IMR-90 (cell line): ENCODE results near the gene SIAH1. TPM values are rescaled to one million over a fixed set of nuclear protein-coding genes. Genes with fewer than 3 reads are reported as not detected.
A peak's percentile ranks its signal among the peaks of the same experiment; 100 is the strongest.

Experiments used
- ATAC-seq: fragments of 200-7000 bp; cut with Tn5 transposase; 2 replicates; pipeline ENCODE4 v1.9.1; 2020; ENCODE audit warnings: low read depth, mild to moderate bottlenecking, moderate library complexity
- BruUV-seq: library from RNA; stranded (reverse); fragments of 400-500 nt; replicated peaks from 2 replicates; lab custom pipeline; 2021; lab: Mats Ljungman, UMichigan
- CTCF ChIA-PET: fragments of 300-600 bp; formaldehyde crosslinking; extraction: SDS; loops from one replicate; lab custom pipeline; 2021; ENCODE audit warnings: antibody characterized with exemption; lab: Yijun Ruan, JAX
- POLR2A ChIA-PET: fragments of 300-600 bp; sonication (Branson Sonifier 250); formaldehyde crosslinking; loops from one replicate; lab custom pipeline; 2022; ENCODE audit warnings: antibody characterized with exemption; ENCODE audit not compliant: unreplicated experiment; lab: Charles Lee
- DNase-seq: peaks from one replicate; pipeline ENCODE4 v3.0.0; 2013
- H2AFZ ChIP-seq: replicated peaks from 2 replicates; pipeline ENCODE3; 2013; ENCODE audit warnings: low read length, mild to moderate bottlenecking; ENCODE audit not compliant: poor library complexity
- H2AK5ac ChIP-seq: 2 replicates; pipeline ENCODE4 v1.6.1; 2013; ENCODE audit warnings: low read depth, low read length, inconsistent platforms
- H2AK9ac ChIP-seq: replicated peaks from 2 replicates; pipeline ENCODE3; 2013; ENCODE audit warnings: mild to moderate bottlenecking, low read depth, low read length, moderate library complexity; ENCODE audit not compliant: poor library complexity
- H2BK120ac ChIP-seq: 2 replicates; pipeline ENCODE4 v1.6.1; 2013; ENCODE audit warnings: low read depth, low read length, inconsistent platforms
- H2BK15ac ChIP-seq: 3 replicates; pipeline ENCODE4 v1.6.1; 2013; ENCODE audit warnings: low read depth, low read length, inconsistent platforms
- H2BK20ac ChIP-seq: 2 replicates; pipeline ENCODE4 v1.6.1; 2013; ENCODE audit warnings: low read depth, mild to moderate bottlenecking, inconsistent platforms, low read length, moderate library complexity
- H2BK5ac ChIP-seq: 2 replicates; pipeline ENCODE4 v1.6.1; 2013; ENCODE audit warnings: mild to moderate bottlenecking, low read depth, low read length, inconsistent platforms; ENCODE audit not compliant: poor library complexity, severe bottlenecking
- H3K14ac ChIP-seq: replicated peaks from 2 replicates; pipeline ENCODE4 v1.6.1; 2013; ENCODE audit warnings: low read depth, low read length, inconsistent platforms
- H3K18ac ChIP-seq: 2 replicates; pipeline ENCODE4 v1.6.1; 2013; ENCODE audit warnings: low read depth, low read length, control low read depth
- H3K23ac ChIP-seq: 2 replicates; pipeline ENCODE4 v1.6.1; 2013; ENCODE audit warnings: low read depth, low read length, inconsistent platforms
- H3K27ac ChIP-seq: 2 replicates; pipeline ENCODE4 v1.5.1; 2013; ENCODE audit warnings: mild to moderate bottlenecking, control low read depth, low read length; ENCODE audit not compliant: insufficient read depth
- H3K27me3 ChIP-seq: 2 replicates; pipeline ENCODE4 v1.6.1; 2013; ENCODE audit warnings: low read length; ENCODE audit not compliant: control insufficient read depth, insufficient read depth
- H3K36me3 ChIP-seq: 2 replicates; pipeline ENCODE4 v1.6.1; 2013; ENCODE audit warnings: low read length, mixed read lengths; ENCODE audit not compliant: control insufficient read depth, insufficient read depth
- H3K4ac ChIP-seq: 2 replicates; pipeline ENCODE4 v1.6.1; 2013; ENCODE audit warnings: low read depth, low read length, inconsistent platforms
- H3K4me1 ChIP-seq: 2 replicates; pipeline ENCODE4 v1.6.1; 2013; ENCODE audit warnings: low read length, mixed read lengths; ENCODE audit not compliant: control insufficient read depth, insufficient read depth
- H3K4me2 ChIP-seq: 2 replicates; pipeline ENCODE4 v1.6.1; 2013; ENCODE audit warnings: low read depth, mild to moderate bottlenecking, control low read depth, low read length, moderate library complexity
- H3K4me3 ChIP-seq: 2 replicates; pipeline ENCODE4 v1.5.1; 2013; ENCODE audit warnings: low read depth, mild to moderate bottlenecking, control low read depth, low read length, moderate library complexity; ENCODE audit not compliant: insufficient read depth
- H3K56ac ChIP-seq: 2 replicates; pipeline ENCODE4 v1.6.1; 2013; ENCODE audit warnings: low read length, inconsistent platforms; ENCODE audit not compliant: insufficient read depth; ENCODE audit errors: extremely low read depth
- H3K79me1 ChIP-seq, 2 experiments: 2 replicates each; pipeline ENCODE4 v1.6.1; 2013; ENCODE audit warnings: low read length in 2 of 2, inconsistent platforms in 1 of 2, low read depth in 1 of 2
- H3K9ac ChIP-seq: 2 replicates; pipeline ENCODE4 v1.6.1; 2013; ENCODE audit warnings: low read depth, low read length, control low read depth
- H3K9me1 ChIP-seq: 2 replicates; pipeline ENCODE4 v1.6.1; 2013; ENCODE audit warnings: low read length, inconsistent platforms; ENCODE audit not compliant: insufficient read depth
- H3K9me3 ChIP-seq: 2 replicates; pipeline ENCODE4 v1.6.1; 2013; ENCODE audit warnings: low read length; ENCODE audit not compliant: control insufficient read depth, insufficient read depth
- H4K20me1 ChIP-seq: 2 replicates; pipeline ENCODE4 v1.6.1; 2013; ENCODE audit warnings: low read length, inconsistent platforms; ENCODE audit not compliant: insufficient read depth
- H4K5ac ChIP-seq: 2 replicates; pipeline ENCODE4 v1.6.1; 2013; ENCODE audit warnings: mild to moderate bottlenecking, low read depth, low read length, control low read depth
- H4K8ac ChIP-seq, 2 experiments: 2 replicates each; pipeline ENCODE4 v1.6.1; 2013; ENCODE audit warnings: low read depth in 2 of 2, low read length in 2 of 2, control low read depth in 1 of 2, inconsistent platforms in 1 of 2
- H4K91ac ChIP-seq: 2 replicates; pipeline ENCODE4 v1.6.1; 2013; ENCODE audit warnings: low read depth, low read length, inconsistent platforms; ENCODE audit not compliant: insufficient read depth
- BHLHE40 ChIP-seq: fragments of 150-350 bp; IDR thresholded peaks from 2 replicates; pipeline ENCODE4 v1.6.1; 2016; ENCODE audit warnings: mild to moderate bottlenecking, low read depth, low read length
- CHD1 ChIP-seq: IDR thresholded peaks from 2 replicates; pipeline ENCODE4 v1.6.1; 2012; ENCODE audit warnings: low read depth, low read length, improper control_type of control experiment
- MAFK ChIP-seq: IDR thresholded peaks from 2 replicates; pipeline ENCODE4 v1.6.1; 2012; ENCODE audit warnings: low read depth, low read length, improper control_type of control experiment
- MXI1 ChIP-seq: IDR thresholded peaks from 2 replicates; pipeline ENCODE4 v1.6.1; 2012; ENCODE audit warnings: low read depth, mild to moderate bottlenecking, low read length, moderate library complexity, borderline replicate concordance
- POLR2A ChIP-seq: IDR thresholded peaks from 2 replicates; pipeline ENCODE4 v1.6.1; 2012; ENCODE audit warnings: mild to moderate bottlenecking, low read depth, low read length
- SMC3 ChIP-seq: fragments of 150-350 bp; IDR thresholded peaks from 2 replicates; pipeline ENCODE4 v1.6.1; 2016; ENCODE audit warnings: low read depth, mild to moderate bottlenecking, antibody characterized with exemption, low read length, moderate library complexity
- WGBS, 2 experiments: methylation state at CpG; one replicate each; pipeline versions ENCODE4 v1.1.5 to v1.1.7; 2013; ENCODE audit warnings: missing lambda C conversion rate in 2 of 2; ENCODE audit not compliant: insufficient read length in 1 of 2; ENCODE audit errors: extremely low coverage in 2 of 2; 5-methylcytosine and 5-hydroxymethylcytosine counted together
- dilution Hi-C: fragments of 300-500 bp; cut with HindIII; formaldehyde crosslinking; loops from one replicate; pipeline ENCODE4 v1.14.3; 2018; ENCODE audit warnings: low sequenced_read_pairs; ENCODE audit not compliant: unreplicated experiment
- in situ Hi-C: fragments of 300-500 bp; cut with MboI; formaldehyde crosslinking; loops from 3 replicates; pipeline ENCODE4 v1.14.3; 2019; ENCODE audit warnings: low sequenced_read_pairs, inconsistent platforms, mixed read lengths
- intact Hi-C: fragments of 100-400 bp; cut with micrococcal nuclease; formaldehyde crosslinking; loops from 2 replicates; pipeline ENCODE4 v1.10.0; 2022
- polyA plus RNA-seq, 3 experiments: library from polyadenylated mRNA; depleted of rRNA; stranded (reverse); fragments of >200 nt; gene quantifications; 2 replicates each; pipeline ENCODE4 v1.2.3, GENCODE V29; 2012; ENCODE audit warnings: low replicate concordance in 1 of 3
- total RNA-seq: library from RNA; depleted of rRNA; stranded (reverse); fragments of >200 nt; gene quantifications from 2 replicates; pipeline ENCODE4 v1.2.3, GENCODE V29; 2012

Gene SIAH1
- total and polyA plus RNA-seq, 2 of the 4 experiments (the other 2 are of a cell fraction): 10.3 to 17.7 TPM

DNA sequence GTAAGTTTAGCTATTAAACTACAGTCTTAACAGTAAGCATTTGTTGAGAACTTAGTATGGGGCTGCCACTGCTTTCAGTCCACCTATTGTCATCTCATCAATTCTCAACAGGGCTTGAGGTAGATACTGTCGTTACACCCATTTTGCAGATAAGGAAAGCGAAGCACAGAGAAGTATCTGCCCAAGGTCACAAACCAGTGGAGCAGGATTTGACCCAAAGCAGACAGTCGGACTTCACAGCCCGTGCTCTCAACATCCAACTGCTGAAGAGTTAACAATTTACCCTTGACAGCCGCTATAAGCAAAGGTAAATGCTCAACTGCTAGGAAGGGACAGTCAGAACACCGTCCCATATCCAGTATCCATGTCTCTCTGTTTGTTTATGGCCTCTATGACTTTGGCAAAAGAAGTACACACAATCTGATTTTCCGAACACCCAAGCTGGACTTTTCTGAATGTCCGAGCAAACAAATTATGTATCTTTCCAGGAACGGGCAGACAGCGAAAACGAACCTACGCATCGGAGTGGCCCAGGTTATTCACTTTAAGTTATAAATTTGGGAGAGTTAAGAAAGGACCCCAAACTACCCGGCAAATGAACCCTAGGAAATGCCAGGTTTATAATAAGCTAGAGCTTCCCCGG, 1.2 kb downstream of the SIAH1 start:
- intact Hi-C loops: loop anchor here (1.0 to 5.0 kb wide), 3 partner anchors 18 to 223 kb away; no protein-coding TSS in a partner anchor

More for the DNA sequence above, 1.2 kb downstream of the SIAH1 start:
- H3K23ac ChIP-seq: peak overlapping the region; percentile 95
- no TSS peak for BruUV-seq
- peaks cover 9% of the 10 kb centered on the region; the same call in 1 of the 2 replicates for H3K9me1 ChIP-seq
- H3K9ac ChIP-seq: peak overlapping the region; percentile 96
- CTCF ChIA-PET: interaction anchor here (0.5 to 2.5 kb wide), 4 partner anchors 12 to 239 kb away, joined by 3 to 11 read pairs (median 4); no protein-coding TSS in a partner anchor
- peak overlapping the region; percentile 59 for H2AK9ac ChIP-seq
- H3K36me3 ChIP-seq: no peaks in the 10 kb centered on the region
- peaks cover 2% of the 10 kb centered on the region for H3K4me1 ChIP-seq
- peaks cover 0 to 43% of the 10 kb centered on the region in 2 experiments; a peak in 3 of 4 replicates for H3K79me1 ChIP-seq
- no peaks in the 10 kb centered on the region for H3K9me3 ChIP-seq
- WGBS, 2 experiments: 2% methylated on average over 6 of the region's 15 CpGs; no CpG with 5 or more reads in 1 of the 2 experiments
- H3K56ac ChIP-seq: peak overlapping the region; percentile 67
- H4K8ac ChIP-seq: peak overlapping the region; percentile 15 to 58; a peak in 2 of 4 replicates
- H2AFZ ChIP-seq: peak overlapping the region; percentile 82
- no peak for ATAC-seq
- dilution Hi-C loops: no loop called here
- no peak for TF ChIP-seq BHLHE40
- no peak for TF ChIP-seq MXI1
- TF ChIP-seq SMC3: no peak
- no peak for TF ChIP-seq MAFK
- TF ChIP-seq CHD1: no peak
- TF ChIP-seq POLR2A: no peak
- peak overlapping the region; percentile 95 for H3K4me3 ChIP-seq
- peak overlapping the region; percentile 97 for H3K27ac ChIP-seq
- in situ Hi-C loops: no loop called here
- peak overlapping the region; percentile 96 for H3K4me2 ChIP-seq
- peak overlapping the region; percentile 60 for H4K91ac ChIP-seq
- H2AK5ac ChIP-seq: peak overlapping the region; percentile 63; the same call in 1 of the 2 replicates
- peak overlapping the region; percentile 95 for H3K14ac ChIP-seq
- peak overlapping the region; percentile 23; the same call in 1 of the 2 replicates for H2BK120ac ChIP-seq
- peak overlapping the region; percentile 18; the same call in 1 of the 3 replicates for H2BK15ac ChIP-seq
- POLR2A ChIA-PET: interaction anchor here (0.5 kb wide), 1 partner anchor 67 kb away, joined by 5 read pairs; no protein-coding TSS in a partner anchor
- no peak for DNase-seq
- H2BK5ac ChIP-seq: peak overlapping the region; percentile 79
- H2BK20ac ChIP-seq: no peak overlapping the region
- peaks cover 41% of the 10 kb centered on the region for H4K20me1 ChIP-seq
- peak overlapping the region; percentile 57 for H3K4ac ChIP-seq
- peak overlapping the region; percentile 79 for H3K18ac ChIP-seq
- no peaks in the 10 kb centered on the region for H3K27me3 ChIP-seq
- peak overlapping the region; percentile 38 for H4K5ac ChIP-seq
